GM21526 (cell line): ENCODE results near the gene GALNTL6.
"Not testable (repeated sequence)": the region's sequence is repeated elsewhere in the genome, so short reads cannot be mapped to it uniquely, and the experiment has no call there.

Source experiments
- ATAC-seq: cut with Tn5 transposase; IDR thresholded peaks from one replicate; pipeline ENCODE4 v1.9.1; 2021; ENCODE audit warnings: moderate library complexity; ENCODE audit not compliant: unreplicated experiment, low FRiP score

Gene GALNTL6

GRCh38 chr4:173025131-173025530 lies 1211.9 kb downstream of the GALNTL6 start:
- ATAC-seq = peak; percentile 82

GRCh38 chr4:173037242-173037641 lies 1224.0 kb downstream of the GALNTL6 start:
- no peak for ATAC-seq

- ATAC-seq = no peak
These were observed 1225.1 kb downstream of the GALNTL6 start for GRCh38 chr4:173038192-173038896.

- ATAC-seq = no peak
These were observed 1226.7 kb downstream of the GALNTL6 start for GRCh38 chr4:173039617-173040577.

GRCh38 chr4:173041482-173041881 lies 1228.3 kb downstream of the GALNTL6 start:
- ATAC-seq = no peak

- ATAC-seq = not testable (repeated sequence)
These were observed 1228.9 kb downstream of the GALNTL6 start for GRCh38 chr4:173042139-173042538.

GRCh38 chr4:173044340-173044739 lies 1231.1 kb downstream of the GALNTL6 start:
- no peak for ATAC-seq

GRCh38 chr4:173045571-173045970 lies 1232.4 kb downstream of the GALNTL6 start:
- no peak for ATAC-seq

GRCh38 chr4:173046144-173046543 lies 1232.9 kb downstream of the GALNTL6 start:
- ATAC-seq = no peak

GRCh38 chr4:173046818-173047217 lies 1233.6 kb downstream of the GALNTL6 start:
- ATAC-seq = no peak

- no peak for ATAC-seq
These were observed 1238.0 kb downstream of the GALNTL6 start for GRCh38 chr4:173051232-173051631.

- ATAC-seq = no peak
These were observed 1238.5 kb downstream of the GALNTL6 start for GRCh38 chr4:173051716-173052115.

GRCh38 chr4:173052439-173052838 lies 1239.2 kb downstream of the GALNTL6 start:
- ATAC-seq = no peak

- ATAC-seq = no peak
These were observed 1243.1 kb downstream of the GALNTL6 start for GRCh38 chr4:173056271-173056670.

GRCh38 chr4:173056710-173057109 lies 1243.5 kb downstream of the GALNTL6 start:
- ATAC-seq = no peak

GRCh38 chr4:173057442-173057841 lies 1244.2 kb downstream of the GALNTL6 start:
- ATAC-seq = no peak

- no peak for ATAC-seq
These were observed 1244.7 kb downstream of the GALNTL6 start for GRCh38 chr4:173057901-173058300.

GRCh38 chr4:173061160-173061559 lies 1248.0 kb downstream of the GALNTL6 start:
- ATAC-seq = no peak

GRCh38 chr4:173073939-173074500 lies 1260.8 kb downstream of the GALNTL6 start:
- no peak for ATAC-seq

GRCh38 chr4:173074501-173074946 lies 1261.3 kb downstream of the GALNTL6 start:
- ATAC-seq = no peak
